K562 treated with DMSO at 1 percent for 12 hours (cell line): ENCODE measurements around the gene DNAJB14. TPM values are rescaled to one million over a fixed set of nuclear protein-coding genes. Genes with fewer than 3 reads are reported as not detected.

Source experiments
- total RNA-seq: library from RNA; unstranded; fragments of 300-600 nt; gene quantifications from 2 replicates; pipeline ENCODE4 v1.2.3, GENCODE V29; 2022; ENCODE audit not compliant: insufficient read depth

Gene DNAJB14
- total RNA-seq = 16.5 and 19.9 TPM in 2 replicates

DNA sequence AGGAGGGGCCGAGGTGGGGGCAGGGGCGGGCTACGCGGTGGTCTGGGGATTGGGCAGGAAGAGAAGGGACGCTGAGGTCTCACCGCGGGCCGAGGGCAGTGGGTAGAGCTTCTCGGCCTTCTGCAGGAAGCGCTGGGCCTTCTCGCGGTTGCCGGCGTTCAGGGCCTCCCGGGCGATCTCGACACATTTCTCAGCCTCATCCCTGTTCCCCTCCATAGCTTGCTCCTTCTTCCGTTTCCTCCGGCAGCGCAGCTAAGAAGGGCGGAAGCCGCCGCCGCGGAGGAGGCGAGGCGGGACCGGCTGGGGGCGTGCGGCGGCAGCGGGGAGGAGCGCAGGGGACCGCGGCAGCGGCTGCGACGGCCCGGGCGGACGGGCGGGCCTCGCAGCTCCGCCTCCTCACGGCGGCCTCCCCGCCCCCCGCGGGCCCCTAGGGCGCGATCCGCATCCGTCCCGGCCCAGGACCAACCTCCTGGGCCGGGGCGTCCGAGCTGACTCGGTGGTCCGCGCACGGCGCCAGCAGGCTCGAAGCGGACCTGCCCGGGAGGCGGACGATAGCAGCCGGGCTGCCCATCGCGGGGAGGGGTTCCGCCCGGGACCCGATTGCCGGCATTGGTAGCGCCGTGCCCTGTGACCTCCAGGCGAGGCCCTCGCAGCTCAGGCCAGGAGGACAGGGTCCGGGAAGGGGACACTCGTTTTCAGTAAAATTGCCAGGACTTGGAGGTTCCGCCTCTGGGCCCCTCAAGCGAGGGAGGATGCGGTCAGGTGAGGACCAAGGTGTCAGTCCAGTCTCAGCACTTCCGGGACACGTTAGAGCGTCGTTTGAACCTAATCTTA, at the start of gene DNAJB14:
TSS of gene DNAJB14 (minus strand) at position 263 of the 834 bp plus-strand sequence. CDS start at position 216, 47 bp downstream.

GRCh38 chr4:99949999-99950912, 3.8 kb upstream of the DNAJB14 start, which contains the start of gene H2AZ1:
TSS of gene H2AZ1 (minus strand) at chr4:99950275. CDS start at chr4:99950170, 105 bp downstream.

GRCh38 chr4:99894161-99894997, 52.0 kb downstream of the DNAJB14 start, which contains the start of gene LAMTOR3:
TSS of gene LAMTOR3 (minus strand) at chr4:99894427. CDS start at chr4:99893963, 464 bp downstream.

Other genes starting within 250 kb of the DNAJB14 start
- gene DAPP1, start 129.8 kb downstream of the DNAJB14 start, total RNA-seq = 2.5 and 6.9 TPM in 2 replicates
- gene LAMTOR3, start 52.2 kb downstream of the DNAJB14 start, total RNA-seq = 28.1 and 44.1 TPM in 2 replicates
- 1,287 and 1,361 TPM in 2 replicates for gene H2AZ1, start 3.7 kb upstream of the DNAJB14 start, total RNA-seq
- not detected in 2 replicates for gene DDIT4L, start 243.8 kb upstream of the DNAJB14 start, total RNA-seq